Heart left ventricle (tissue), 16 donors: Measurements from ENCODE around the gene SLX4IP. TPM values are rescaled to one million over a fixed set of nuclear protein-coding genes. Genes with fewer than 3 reads are reported as not detected.

Experiments used
- ATAC-seq, 4 donors: fragments of 200-7000 bp; cut with Tn5 transposase; one replicate each; pipeline ENCODE4 v1.9.1; 2020 to 2022; ENCODE audit warnings: moderate library complexity in 4 of 4, mild to moderate bottlenecking in 3 of 4, moderate number of reproducible peaks in 1 of 4
- DNase-seq, 5 donors: peaks; one replicate each; pipeline ENCODE4 v3.0.0-alpha.2; 2020
- H3K27ac ChIP-seq, 12 donors: fragments of 200-600 bp; sonication (generic) in 4 of 12; one replicate each; pipeline versions ENCODE4 v1.5.0 to v1.8.0; 2016 to 2022; ENCODE audit warnings: mild to moderate bottlenecking in 2 of 12
- H3K27me3 ChIP-seq, 9 donors: fragments of 200-600 bp; sonication (generic) in 2 of 9; one replicate each; pipeline versions ENCODE4 v1.5.1 to v1.8.0; 2016 to 2022; ENCODE audit warnings: mild to moderate bottlenecking in 3 of 9
- H3K36me3 ChIP-seq, 9 donors: fragments of 200-600 bp; sonication (generic) in 2 of 9; one replicate each; pipeline versions ENCODE4 v1.5.0 to v1.8.0; 2018 to 2022; ENCODE audit warnings: mild to moderate bottlenecking in 2 of 9
- H3K4me1 ChIP-seq, 12 donors: fragments of 200-600 bp; sonication (generic) in 4 of 12; one replicate each; pipeline versions ENCODE4 v1.5.0 to v1.8.0; 2016 to 2022; ENCODE audit warnings: mild to moderate bottlenecking in 3 of 12
- H3K4me3 ChIP-seq, 12 donors: fragments of 200-600 bp; sonication (generic) in 4 of 12; one replicate each; pipeline versions ENCODE4 v1.5.0 to v1.8.0; 2017 to 2022; ENCODE audit warnings: mild to moderate bottlenecking in 9 of 12, moderate library complexity in 4 of 12
- H3K9me3 ChIP-seq, 12 donors: fragments of 200-600 bp; sonication (generic) in 4 of 12; one replicate each; pipeline versions ENCODE4 v1.5.0 to v1.8.0; 2016 to 2022; ENCODE audit warnings: mild to moderate bottlenecking in 1 of 12
- POLR2A ChIP-seq, 2 donors: fragments of 450-650 bp; IDR thresholded peaks; one replicate each; pipeline ENCODE4 v1.6.1; 2017; ENCODE audit warnings: antibody characterized with exemption in 2 of 2, mild to moderate bottlenecking in 2 of 2, moderate library complexity in 2 of 2
- WGBS, 4 donors: extraction: QIAGEN DNeasy Blood & Tissue Kit in 2 of 4; methylation state at CpG; one replicate each; pipeline versions ENCODE4 v1.1.5 to v1.1.7; 2013 to 2018; 5-methylcytosine and 5-hydroxymethylcytosine counted together
- intact Hi-C, 10 donors: fragments of 100-400 bp; cut with DNase I; formaldehyde crosslinking; loops; one replicate each; pipeline versions ENCODE4 v1.11.1 to v1.14.2; 2022
- microRNA-seq, 4 donors: library from miRNA; unstranded; fragments of <30 nt; microRNA quantifications; one replicate each; pipeline versions ENCODE4 to v1.2.0, GENCODE V29; 2017 to 2020
- polyA plus RNA-seq, 2 donors: library from polyadenylated mRNA; stranded (reverse); fragments of 200-250 nt; gene quantifications; one replicate each; pipeline ENCODE4 v1.2.3, GENCODE V29; 2013
- total RNA-seq, 9 donors: library from RNA; depleted of rRNA in 2 of 9; stranded (reverse); fragments of >200 nt in 2 of 9; fragmentation: NEBNext Ultra II Directional in 3 of 9; extraction: Animal tissue kit (Norgen Biotek cat#: 25700) in 3 of 9; gene quantifications; one replicate each; pipeline versions ENCODE4 v1.1.0 to v1.2.4, GENCODE V29; 2016 to 2023
- TF ChIP-seq, protein P1 (sequence below), 12 donors: fragments of 200-600 bp; sonication (generic) in 4 of 12; IDR thresholded peaks; one replicate each; pipeline versions ENCODE4 v1.5.0 to v1.8.0; 2018 to 2022; ENCODE audit warnings: antibody characterized with exemption in 12 of 12, mild to moderate bottlenecking in 5 of 12
- donor health status: ischemic (EF 13 %, LVEDD 7.1; RV severe dilation, severe dysfunction).
- donor health status: healthy with polysubstance abuse.
- donor health status: DM: no; HTN: yes; CAD: no.
- donor health status: DM: no; HTN: no; CAD: no.
- donor health status: ischemic (EF 25% LVEDD 6.9; RV normal size, moderate dysfunction).
- donor health status: ischemic (EF 25% LVEDD 5.7; RV mildly dilated, moderate dysfunction).
- donor health status: healthy.
- donor health status: DM: yes; HTN: yes; CAD: no.
- donor health status: ischemic (EF 35%, LVEDD 5.7; RV mildly dilated, moderate dysfunction).
- donor health status: nonischemic (EF 11% LVEDD 7.7; RV severe dilation, severe dysfunction).
- donor health status: DM: yes; HTN: yes; CAD: no.
- donor health status: PGD.
- donor health status: ischemic (EF 29% LVEDD 5.4; RV normal size, mild dysfunction).
- donor health status: nonischemic (EF 23%, LVEDD 6.1; RV moderate dilation, normal function).

SLX4IP gene
- total and polyA plus RNA-seq, 11 donors: 1.1 to 4.3 (median 2.4) TPM

DNA sequence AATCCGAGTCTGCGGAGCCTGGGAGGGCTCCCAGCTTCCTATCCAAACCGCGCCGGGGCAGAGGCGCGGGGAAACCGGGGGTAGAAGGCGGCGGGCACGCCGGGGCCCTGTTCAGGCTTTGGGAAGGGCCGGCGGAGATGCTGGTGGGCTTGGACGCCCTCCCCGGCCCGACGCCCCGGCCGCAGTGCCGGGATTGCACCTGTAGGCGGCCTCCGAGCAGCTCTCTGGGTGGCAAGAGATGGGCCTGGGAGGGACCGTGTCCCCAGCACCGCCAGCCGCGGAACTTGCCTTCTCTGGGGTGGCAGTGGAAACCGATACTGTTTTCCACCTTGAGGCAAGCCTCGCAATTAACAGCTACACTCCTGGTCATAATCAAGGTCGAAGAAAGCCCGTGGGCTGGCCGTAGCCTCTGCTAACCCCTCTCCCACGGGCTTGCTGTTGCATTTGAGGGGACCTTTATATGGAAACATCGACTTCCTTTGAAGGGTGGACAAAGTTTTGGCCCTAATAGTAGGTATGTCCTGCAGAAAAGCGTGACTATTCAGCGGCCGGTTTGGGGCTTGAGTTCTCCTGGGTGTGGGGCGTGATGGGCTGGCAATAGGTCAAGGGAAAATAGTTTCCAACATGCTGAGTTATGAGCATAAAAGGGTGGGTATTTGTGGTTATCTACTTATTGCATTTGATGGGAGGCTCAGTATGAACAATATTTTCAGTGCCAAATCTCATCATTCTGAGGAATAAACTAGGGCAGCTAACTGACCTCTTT is 239.8 kb downstream of the SLX4IP start:
- 3 to 5% (median 3%) methylated on average over 19 to 38 of the region's 38 CpGs for WGBS, 4 donors

DNA sequence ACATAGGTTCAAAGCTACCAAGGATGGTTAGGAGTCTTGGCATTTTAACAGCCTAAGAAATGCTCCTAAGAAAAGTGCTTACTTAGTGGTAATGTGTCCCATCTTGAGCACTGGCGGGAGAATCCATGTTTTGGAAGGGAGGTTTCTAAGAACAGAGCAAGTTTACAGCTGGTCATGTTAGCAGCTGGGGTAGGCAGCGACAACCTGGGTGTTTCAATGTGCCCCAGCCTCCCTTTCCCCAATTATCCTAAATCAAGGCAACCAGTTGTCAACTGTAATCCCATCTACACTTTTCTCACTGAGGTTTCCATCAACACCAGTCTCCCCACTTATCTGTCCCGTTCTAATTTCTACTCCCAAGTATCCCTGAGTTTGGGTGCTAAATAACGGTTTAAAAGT is 240.3 kb downstream of the SLX4IP start:
- no peak for TF ChIP-seq POLR2A (IDR thresholded peaks at IDR 0.05)
- TF ChIP-seq, protein P1, sequence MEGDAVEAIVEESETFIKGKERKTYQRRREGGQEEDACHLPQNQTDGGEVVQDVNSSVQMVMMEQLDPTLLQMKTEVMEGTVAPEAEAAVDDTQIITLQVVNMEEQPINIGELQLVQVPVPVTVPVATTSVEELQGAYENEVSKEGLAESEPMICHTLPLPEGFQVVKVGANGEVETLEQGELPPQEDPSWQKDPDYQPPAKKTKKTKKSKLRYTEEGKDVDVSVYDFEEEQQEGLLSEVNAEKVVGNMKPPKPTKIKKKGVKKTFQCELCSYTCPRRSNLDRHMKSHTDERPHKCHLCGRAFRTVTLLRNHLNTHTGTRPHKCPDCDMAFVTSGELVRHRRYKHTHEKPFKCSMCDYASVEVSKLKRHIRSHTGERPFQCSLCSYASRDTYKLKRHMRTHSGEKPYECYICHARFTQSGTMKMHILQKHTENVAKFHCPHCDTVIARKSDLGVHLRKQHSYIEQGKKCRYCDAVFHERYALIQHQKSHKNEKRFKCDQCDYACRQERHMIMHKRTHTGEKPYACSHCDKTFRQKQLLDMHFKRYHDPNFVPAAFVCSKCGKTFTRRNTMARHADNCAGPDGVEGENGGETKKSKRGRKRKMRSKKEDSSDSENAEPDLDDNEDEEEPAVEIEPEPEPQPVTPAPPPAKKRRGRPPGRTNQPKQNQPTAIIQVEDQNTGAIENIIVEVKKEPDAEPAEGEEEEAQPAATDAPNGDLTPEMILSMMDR (IDR thresholded peaks at IDR 0.05): no peak
- ATAC-seq (no peak), DNase-seq (no peak)
- H3K27me3 ChIP-seq: no peaks in the 10 kb centered on the region
- H3K36me3 ChIP-seq: peaks cover 0 to 6% (median 0%) of the 10 kb centered on the region in 9 donors
- intact Hi-C loops: loop anchor here in 7 of 10 donors (2.0 to 10.0 kb wide), 16 partner anchors 42 to 869 kb away; no protein-coding TSS in a partner anchor
- peaks cover 0 to 23% (median 7%) of the 10 kb centered on the region in 12 donors for H3K4me1 ChIP-seq
- peak overlapping the region in 8 of 12 donors; percentile 73 to 98 (median 94) for H3K4me3 ChIP-seq
- H3K9me3 ChIP-seq: no peaks in the 10 kb centered on the region
- 89 to 92% (median 91%) methylated on average over 4 of the region's 4 CpGs for WGBS, 4 donors
- peak overlapping the region in 11 of 12 donors; percentile 91 to 99 (median 98) for H3K27ac ChIP-seq

More for the DNA sequence above, 239.8 kb downstream of the SLX4IP start:
- Histone ChIP-seq H3K27ac (peak overlapping the region; percentile 91 to 99 (median 98)), H3K36me3 (peaks cover 0 to 11% (median 0%) of the 10 kb centered on the region in 9 donors), H3K9me3 (no peaks in the 10 kb centered on the region), H3K27me3 (no peaks in the 10 kb centered on the region), H3K4me3 (peak overlapping the region; percentile 73 to 98 (median 91)), H3K4me1 (peaks cover 0 to 23% (median 10%) of the 10 kb centered on the region in 12 donors)
- DNase-seq (peak; percentile 83 to 90 (median 86)), ATAC-seq (peak in 3 of 4 donors; percentile 39 to 65 (median 64))
- TF ChIP-seq, protein P1 (IDR thresholded peaks at IDR 0.05): peak; percentile 73 to 95 (median 88)
- TF ChIP-seq POLR2A (IDR thresholded peaks at IDR 0.05): no peak
- intact Hi-C loops: loop anchor here (1.0 to 10.0 kb wide), 31 partner anchors 42 to 870 kb away; no protein-coding TSS in a partner anchor

DNA sequence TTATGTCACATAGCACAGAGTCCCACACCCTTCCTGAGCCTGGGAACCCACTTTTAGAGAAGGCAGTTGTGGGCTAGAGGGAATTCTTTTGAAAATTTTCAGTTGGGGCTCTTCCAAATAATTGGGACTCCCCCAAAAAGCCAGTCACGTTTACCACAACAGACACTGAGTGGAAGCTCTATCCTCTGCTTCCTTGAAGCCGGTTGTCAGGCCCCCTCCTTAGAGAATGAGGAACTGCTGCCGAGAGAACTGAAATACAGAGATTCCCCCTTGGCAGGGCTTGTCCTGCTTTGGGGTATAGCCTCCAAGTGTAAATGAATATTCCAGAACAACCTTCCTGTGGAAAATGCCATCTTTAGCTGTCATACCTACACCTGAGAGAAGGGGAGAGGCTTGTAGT is 241.4 kb downstream of the SLX4IP start:
- WGBS, 4 donors: 68 to 90% (median 76%) methylated on average over 3 of the region's 3 CpGs
- Histone ChIP-seq H3K4me1 (peaks cover 0 to 22% (median 5%) of the 10 kb centered on the region in 12 donors), H3K36me3 (peaks cover 0 to 6% (median 0%) of the 10 kb centered on the region in 9 donors), H3K4me3 (no peak overlapping the region), H3K27ac (no peak overlapping the region), H3K27me3 (no peaks in the 10 kb centered on the region), H3K9me3 (peaks cover 0 to 6% (median 0%) of the 10 kb centered on the region in 12 donors)
- TF ChIP-seq POLR2A (IDR thresholded peaks at IDR 0.05): no peak
- TF ChIP-seq, protein P1 (IDR thresholded peaks at IDR 0.05): no peak
- no peak for DNase-seq
- intact Hi-C loops: loop anchor here in 7 of 10 donors (5.0 to 10.0 kb wide), 11 partner anchors 41 to 868 kb away; no protein-coding TSS in a partner anchor
- no peak for ATAC-seq

Small RNA genes lying within 50 kb of the gene (microRNA-seq; reads per million reads assigned to microRNA genes)
- 0 to 0.60 (median 0.26) reads per million in 4 donors for gene MIR6870

Other genes starting within 250 kb of the SLX4IP start
- under 1 TPM in 4 of 9 donors, not detected in 5; 0.13 to 0.91 (median 0.70) TPM for gene SNAP25, start 216.5 kb upstream of the SLX4IP start, total RNA-seq
- gene SNAP25, start 216.5 kb upstream of the SLX4IP start, polyA plus RNA-seq: under 1 TPM; 0.10 to 0.15 TPM
- 10 to 100 TPM; 12.5 to 23.2 (median 19.0) TPM for gene MKKS, start 1.1 kb upstream of the SLX4IP start, total RNA-seq
- gene MKKS, start 1.1 kb upstream of the SLX4IP start, polyA plus RNA-seq: 10 to 100 TPM; 12.0 to 30.1 TPM
- 10 to 100 TPM; 20.9 to 42.6 (median 29.6) TPM for gene JAG1, start 238.7 kb downstream of the SLX4IP start, total RNA-seq
- gene JAG1, start 238.7 kb downstream of the SLX4IP start, polyA plus RNA-seq: 10 to 100 TPM; 12.5 to 12.7 TPM